B cell (primary cell): ENCODE results near the gene CKS2.

ENCODE experiments used
- CTCF ChIP-seq: fragments of 200-600 bp; IDR thresholded peaks from one replicate; pipeline ENCODE4 v1.8.0; 2022; ENCODE audit warnings: antibody characterized with exemption, mild to moderate bottlenecking
- EZH2 ChIP-seq: IDR thresholded peaks from 2 replicates; pipeline ENCODE4 v1.6.1; 2012; ENCODE audit warnings: borderline replicate concordance, low read depth, mild to moderate bottlenecking, moderate library complexity, low read length; ENCODE audit not compliant: insufficient read depth, poor library complexity, severe bottlenecking

GRCh38 chr9:89356782-89357181 is 45.8 kb downstream of the CKS2 start:
- no peak for TF ChIP-seq CTCF
- no peak for TF ChIP-seq EZH2
